BLaER1 (cell line): ENCODE measurements around the gene AXIN1.
"Not testable (repeated sequence)": the region's sequence is repeated elsewhere in the genome, so short reads cannot be mapped to it uniquely, and the experiment has no call there.

Experiments
- H3K27ac ChIP-seq: shearing (Covaris generic); formaldehyde crosslinking; 2 replicates; pipeline ENCODE4 v1.8.1; 2022
- H3K27me3 ChIP-seq: shearing (Covaris generic); formaldehyde crosslinking; 2 replicates; pipeline ENCODE4 v1.8.1; 2022
- H3K36me3 ChIP-seq: shearing (Covaris generic); formaldehyde crosslinking; 2 replicates; pipeline ENCODE4 v1.8.1; 2022
- H3K4me1 ChIP-seq: shearing (Covaris generic); formaldehyde crosslinking; 2 replicates; pipeline ENCODE4 v1.8.1; 2022
- H3K4me2 ChIP-seq: shearing (Covaris generic); formaldehyde crosslinking; 2 replicates; pipeline ENCODE4 v1.8.1; 2022
- H3K4me3 ChIP-seq: shearing (Covaris generic); formaldehyde crosslinking; 2 replicates; pipeline ENCODE4 v1.8.1; 2022
- H3K9ac ChIP-seq: shearing (Covaris generic); formaldehyde crosslinking; 2 replicates; pipeline ENCODE4 v1.8.1; 2022
- H3K9me3 ChIP-seq: shearing (Covaris generic); formaldehyde crosslinking; 2 replicates; pipeline ENCODE4 v1.8.1; 2022
- H4K20me1 ChIP-seq: shearing (Covaris generic); formaldehyde crosslinking; 2 replicates; pipeline ENCODE4 v1.8.1; 2022
- Cebpa-rat ChIP-seq: shearing (Covaris generic); IDR thresholded peaks from 2 replicates; pipeline ENCODE4 v1.8.1; 2022

AXIN1 gene

GRCh38 chr16:381789-382717 is 29.5 kb upstream of the AXIN1 start, which contains the start of gene PGAP6:
Gene PGAP6, minus strand, starts transcription at chr16:381978. Its CDS starts 157 bp downstream, at chr16:381821.
- Histone ChIP-seq H3K27me3 (no peaks in the 10 kb centered on the region; the same call in 1 of the 2 replicates), H3K27ac (peak within 1 kb of the TSS; percentile 89)
- no peak for TF ChIP-seq Cebpa-rat

GRCh38 chr16:381012-381788 is 28.7 kb upstream of the AXIN1 start:
- Histone ChIP-seq H3K9me3 (no peaks in the 10 kb centered on the region), H3K27me3 (no peaks in the 10 kb centered on the region; the same call in 1 of the 2 replicates), H4K20me1 (peaks cover 34% of the 10 kb centered on the region), H3K27ac (peak overlapping the region; percentile 78), H3K4me1 (peaks cover 50% of the 10 kb centered on the region), H3K9ac (peak overlapping the region; percentile 85), H3K4me2 (peak overlapping the region; percentile 100), H3K36me3 (peaks cover 17% of the 10 kb centered on the region), H3K4me3 (peak overlapping the region; percentile 89)
- no peak for TF ChIP-seq Cebpa-rat

More at GRCh38 chr16:381789-382717, 29.5 kb upstream of the AXIN1 start, which contains the start of gene PGAP6:
- H3K36me3 ChIP-seq, result peaks cover 8% of the 10 kb centered on the region
- peak within 1 kb of the TSS; percentile 89 for H3K4me3 ChIP-seq
- peak within 1 kb of the TSS; percentile 100 for H3K4me2 ChIP-seq
- H3K9ac ChIP-seq, result peak within 1 kb of the TSS; percentile 85
- no peaks in the 10 kb centered on the region for H3K9me3 ChIP-seq
- H4K20me1 ChIP-seq, result peaks cover 29% of the 10 kb centered on the region
- H3K4me1 ChIP-seq, result peaks cover 56% of the 10 kb centered on the region

GRCh38 chr16:380762-381011 is 28.2 kb upstream of the AXIN1 start:
- Histone ChIP-seq H3K4me3 (peak overlapping the region; percentile 89), H3K4me2 (peak overlapping the region; percentile 100), H3K36me3 (peaks cover 22% of the 10 kb centered on the region), H3K9ac (peak overlapping the region; percentile 85), H3K9me3 (no peaks in the 10 kb centered on the region), H3K27me3 (no peaks in the 10 kb centered on the region; the same call in 1 of the 2 replicates), H3K4me1 (peaks cover 45% of the 10 kb centered on the region), H4K20me1 (peaks cover 34% of the 10 kb centered on the region), H3K27ac (peak overlapping the region; percentile 78; the same call in 1 of the 2 replicates)
- TF ChIP-seq Cebpa-rat, result no peak

GRCh38 chr16:379961-380761 is 27.6 kb upstream of the AXIN1 start:
- Histone ChIP-seq H3K27ac (no peak overlapping the region), H3K4me1 (peaks cover 44% of the 10 kb centered on the region), H3K4me2 (peak overlapping the region; percentile 100), H3K4me3 (no peak overlapping the region), H3K36me3 (peaks cover 27% of the 10 kb centered on the region), H3K9me3 (no peaks in the 10 kb centered on the region), H3K9ac (0 out of 2 replicates have a peak overlapping the region, but pooled peaks have one; percentile 48), H3K27me3 (no peaks in the 10 kb centered on the region; the same call in 1 of the 2 replicates), H4K20me1 (peaks cover 34% of the 10 kb centered on the region)
- no peak for TF ChIP-seq Cebpa-rat

- peaks cover 35% of the 10 kb centered on the region for H3K36me3 ChIP-seq
- TF ChIP-seq Cebpa-rat, result no peak
- H3K27ac ChIP-seq, result no peak overlapping the region
- peak overlapping the region; percentile 48; the same call in 1 of the 2 replicates for H3K9ac ChIP-seq
- no peaks in the 10 kb centered on the region; the same call in 1 of the 2 replicates for H3K27me3 ChIP-seq
- H3K4me1 ChIP-seq, result peaks cover 37% of the 10 kb centered on the region
- H3K9me3 ChIP-seq, result no peaks in the 10 kb centered on the region
- no peak overlapping the region for H3K4me2 ChIP-seq
- peaks cover 34% of the 10 kb centered on the region for H4K20me1 ChIP-seq
- no peak overlapping the region for H3K4me3 ChIP-seq
Observed at GRCh38 chr16:379183-379960, 26.8 kb upstream of the AXIN1 start.

- H3K9ac ChIP-seq, result 0 out of 2 replicates have a peak overlapping the region, but pooled peaks have one; percentile 15
Observed at GRCh38 chr16:378821-379182, 26.3 kb upstream of the AXIN1 start.

GRCh38 chr16:378113-378820 is 25.7 kb upstream of the AXIN1 start:
- not testable (repeated sequence) for H3K4me2 ChIP-seq, H3K4me3 ChIP-seq, H3K9me3 ChIP-seq, H3K27ac ChIP-seq, H3K27me3 ChIP-seq
- H3K36me3 ChIP-seq, result peaks cover 46% of the 10 kb centered on the region
- peaks cover 34% of the 10 kb centered on the region for H4K20me1 ChIP-seq
- H3K4me1 ChIP-seq, result peaks cover 28% of the 10 kb centered on the region
- H3K9ac ChIP-seq, result 0 out of 2 replicates have a peak overlapping the region, but pooled peaks have one; percentile 15

More at GRCh38 chr16:378821-379182, 26.3 kb upstream of the AXIN1 start:
- H3K4me2 ChIP-seq, result no peak overlapping the region
- no peaks in the 10 kb centered on the region; the same call in 1 of the 2 replicates for H3K27me3 ChIP-seq
- H3K4me1 ChIP-seq, result peaks cover 32% of the 10 kb centered on the region
- H3K4me3 ChIP-seq, result no peak overlapping the region
- no peaks in the 10 kb centered on the region for H3K9me3 ChIP-seq
- H3K27ac ChIP-seq, result no peak overlapping the region
- TF ChIP-seq Cebpa-rat, result no peak
- peaks cover 41% of the 10 kb centered on the region for H3K36me3 ChIP-seq
- H4K20me1 ChIP-seq, result peaks cover 34% of the 10 kb centered on the region

DNA sequence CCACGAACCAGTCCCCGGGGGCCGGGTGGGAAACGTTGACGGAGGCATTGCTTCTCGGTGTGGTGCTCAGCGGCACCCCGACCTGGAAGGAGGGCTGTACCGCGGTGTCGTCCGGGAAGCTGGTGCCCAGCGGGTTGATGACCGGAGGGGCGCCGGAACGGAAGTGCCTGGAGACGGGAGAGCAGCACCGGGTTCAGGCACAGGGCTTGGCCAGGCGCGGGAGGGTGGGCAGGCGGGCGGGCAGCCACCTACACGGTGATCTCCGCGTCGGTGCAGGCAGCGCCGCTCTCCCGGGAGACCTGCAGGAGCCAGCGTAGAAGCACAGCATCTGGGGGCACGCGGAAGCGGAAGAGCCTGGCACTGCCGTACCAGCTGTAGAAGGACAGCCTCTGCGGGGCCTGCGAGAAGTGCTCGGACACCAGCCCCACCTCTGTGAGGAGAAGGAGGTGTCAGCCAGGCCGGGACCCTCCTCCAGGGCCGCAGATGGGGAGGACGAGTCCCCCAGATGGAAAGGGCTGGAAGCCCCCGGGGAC is 25.0 kb upstream of the AXIN1 start:
- H3K4me3 ChIP-seq, result no peak overlapping the region
- no peaks in the 10 kb centered on the region for H3K9me3 ChIP-seq
- peaks cover 39% of the 10 kb centered on the region for H4K20me1 ChIP-seq
- no peak overlapping the region for H3K9ac ChIP-seq
- H3K4me1 ChIP-seq, result peaks cover 29% of the 10 kb centered on the region
- no peak overlapping the region for H3K27ac ChIP-seq
- H3K4me2 ChIP-seq, result no peak overlapping the region
- no peak for TF ChIP-seq Cebpa-rat
- no peaks in the 10 kb centered on the region for H3K27me3 ChIP-seq
- peaks cover 54% of the 10 kb centered on the region for H3K36me3 ChIP-seq
